NCI-H510A (cell line): ENCODE results near the gene SLC22A14.
"Not testable (repeated sequence)": the region's sequence is repeated elsewhere in the genome, so short reads cannot be mapped to it uniquely, and the experiment has no call there.

Experiments
- DNase-seq: peaks from one replicate; lab custom pipeline; 2025; lab: John Stamatoyannopoulos, UW

SLC22A14 gene

GRCh38 chr3:38271553-38271952 is 10.5 kb upstream of the SLC22A14 start:
- DNase-seq: no peak

GRCh38 chr3:38274864-38275649 is 7.0 kb upstream of the SLC22A14 start:
- DNase-seq: no peak

DNA sequence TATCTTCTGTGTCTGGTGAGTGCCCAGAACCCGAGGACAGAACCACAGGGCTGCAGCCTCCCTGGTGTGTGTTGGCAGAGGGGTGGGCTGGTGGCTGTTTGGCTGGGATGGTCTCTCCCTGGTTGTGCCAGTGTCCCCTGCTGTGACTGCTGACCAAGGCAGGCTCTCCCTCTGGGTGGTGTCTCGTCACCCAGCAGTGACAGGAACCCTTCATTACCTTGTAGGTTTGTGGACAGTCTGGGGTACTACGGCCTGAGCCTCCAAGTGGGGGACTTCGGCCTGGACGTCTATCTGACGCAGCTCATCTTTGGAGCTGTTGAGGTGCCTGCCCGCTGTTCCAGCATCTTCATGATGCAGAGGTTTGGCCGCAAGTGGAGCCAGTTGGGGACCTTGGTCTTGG is 6.4 kb upstream of the SLC22A14 start:
- DNase-seq: no peak

DNA sequence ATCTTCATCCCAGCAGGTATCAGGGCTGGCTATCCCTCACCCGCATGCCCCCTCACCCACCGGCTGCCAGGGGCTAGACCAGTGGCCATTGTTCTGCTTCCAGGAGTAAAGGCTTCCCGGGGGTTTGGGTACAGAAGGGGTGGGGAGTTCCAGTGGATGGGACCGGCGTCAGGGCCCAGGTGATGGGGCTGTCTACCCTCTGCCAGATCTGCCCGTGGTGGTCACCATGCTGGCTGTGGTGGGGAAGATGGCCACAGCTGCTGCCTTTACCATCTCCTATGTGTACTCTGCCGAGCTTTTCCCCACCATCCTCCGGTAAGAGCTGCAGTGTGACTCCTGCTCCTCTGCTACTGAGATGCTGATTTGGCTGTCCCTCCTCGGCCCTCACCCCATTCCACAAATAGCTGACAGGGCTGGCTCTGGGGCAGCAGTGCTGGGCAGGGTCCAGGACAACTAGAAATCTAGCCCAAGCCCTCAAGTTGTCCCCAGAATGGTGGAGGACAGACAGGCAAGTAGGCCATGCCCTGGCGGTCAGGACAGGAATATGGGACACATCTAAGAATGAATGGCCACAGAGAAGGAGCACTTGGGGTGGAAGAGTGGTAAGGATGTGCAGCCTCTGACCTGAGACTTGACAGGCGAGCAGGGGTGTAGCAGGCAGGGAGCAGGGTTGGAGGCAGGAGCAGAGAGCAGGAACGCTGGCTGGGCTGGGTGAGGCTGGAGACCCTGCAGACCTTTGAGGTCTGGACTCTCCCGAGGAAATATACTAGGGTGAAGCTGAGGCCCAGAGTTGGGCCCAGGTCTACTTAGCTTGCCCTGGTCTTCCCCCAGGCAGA is 5.8 kb upstream of the SLC22A14 start:
- DNase-seq: no peak

- no peak for DNase-seq
Observed at GRCh38 chr3:38276917-38277630, 5.0 kb upstream of the SLC22A14 start.

DNA sequence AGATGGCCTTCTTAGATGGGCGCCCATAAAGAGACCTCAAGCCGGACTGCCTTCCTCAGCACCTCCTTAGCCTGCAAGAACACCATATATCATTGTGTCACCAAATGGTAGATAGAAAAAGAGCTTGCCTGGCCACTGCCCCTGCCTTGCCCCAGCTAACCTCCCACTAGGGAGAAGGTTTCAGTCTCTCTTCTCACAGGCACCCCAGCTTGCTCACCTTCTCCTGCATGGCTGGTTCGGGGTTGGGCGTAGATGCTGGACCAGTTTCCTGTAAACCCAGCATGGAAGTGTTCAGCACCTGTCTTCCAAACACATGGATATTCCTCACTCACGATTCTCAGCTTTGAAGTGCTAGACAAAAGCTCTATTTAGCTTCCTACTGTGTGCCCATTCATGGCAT is 3.3 kb upstream of the SLC22A14 start:
- no peak for DNase-seq

- DNase-seq: no peak
Observed at GRCh38 chr3:38283810-38284755, 2.0 kb downstream of the SLC22A14 start.

GRCh38 chr3:38284756-38285150 is 2.7 kb downstream of the SLC22A14 start:
- DNase-seq: no peak

GRCh38 chr3:38289286-38290217 is 7.5 kb downstream of the SLC22A14 start:
- not testable (repeated sequence) for DNase-seq

DNA sequence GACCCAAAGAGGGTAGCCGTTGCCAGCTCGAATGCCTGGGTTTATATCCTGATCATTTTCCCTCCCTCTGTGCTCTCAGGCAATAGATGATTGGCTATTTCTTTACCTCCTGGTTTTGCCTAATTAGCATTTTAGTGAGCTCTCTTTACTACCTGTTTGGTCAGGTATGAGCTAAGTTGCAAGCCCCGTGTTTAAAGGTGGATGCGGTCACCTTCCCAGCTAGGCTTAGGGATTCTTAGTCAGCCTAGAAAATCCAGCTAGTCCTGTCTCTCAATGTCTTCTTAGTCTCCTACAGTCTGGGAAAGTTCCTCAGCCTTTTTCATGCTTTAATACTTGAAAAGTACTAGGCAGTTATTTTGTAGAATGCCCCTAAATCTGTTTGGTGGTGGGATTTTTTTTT is 15.0 kb downstream of the SLC22A14 start:
- not testable (repeated sequence) for DNase-seq

GRCh38 chr3:38297537-38297936 is 15.4 kb downstream of the SLC22A14 start:
- DNase-seq: no peak

DNA sequence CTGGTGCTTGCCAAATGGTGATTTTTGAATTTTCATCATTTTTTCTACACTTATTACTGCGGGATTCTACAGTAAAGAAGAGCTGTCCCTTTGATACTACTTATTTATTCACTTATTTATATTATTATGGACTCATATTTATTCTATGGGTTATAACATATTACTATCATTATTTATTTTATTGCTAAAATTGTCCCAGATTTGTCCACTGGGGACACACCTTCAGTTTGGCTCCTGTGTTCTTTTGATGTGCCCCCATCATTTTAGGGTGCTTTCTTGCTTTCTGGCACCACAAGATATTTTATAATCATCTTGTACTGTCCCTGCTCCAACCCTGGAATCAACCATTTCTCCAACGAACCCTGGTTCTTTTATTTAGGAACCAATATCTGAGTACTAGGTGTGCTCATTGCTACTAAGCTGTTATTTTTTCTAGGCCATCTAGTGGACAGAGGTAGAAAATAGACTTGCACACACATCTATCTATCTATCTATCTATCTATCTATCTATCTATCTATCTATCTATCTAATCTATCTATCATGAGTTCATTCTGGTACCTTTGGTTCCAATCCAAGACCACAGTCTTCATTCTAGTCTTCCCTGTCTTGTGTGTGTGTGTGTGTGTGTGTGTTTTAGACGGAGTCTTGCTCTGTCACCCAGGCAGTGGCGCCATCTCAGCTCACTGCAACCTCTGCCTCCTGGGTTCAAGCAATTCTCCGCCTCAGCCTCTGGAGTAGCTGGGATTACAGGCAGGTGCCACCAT is 16.0 kb downstream of the SLC22A14 start:
- DNase-seq: no peak

DNA sequence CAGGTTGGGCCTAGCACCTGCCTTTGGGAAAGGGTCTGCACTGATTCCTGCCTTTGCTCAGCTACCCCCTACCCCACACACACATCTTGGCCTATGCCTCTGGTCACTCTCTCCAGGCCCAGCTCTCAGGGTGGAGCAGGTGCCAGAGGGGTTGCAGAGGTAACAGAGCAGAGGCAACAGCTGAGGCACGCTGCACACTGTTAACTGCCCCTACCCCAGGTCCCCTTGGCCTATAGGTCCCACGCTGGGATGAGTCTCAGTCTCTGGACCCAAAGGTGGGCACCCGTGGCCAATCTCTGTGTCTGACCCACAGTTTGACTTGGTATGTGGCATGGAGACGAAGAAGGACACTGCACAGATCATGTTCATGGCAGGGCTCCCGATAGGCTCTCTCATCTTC is 24.8 kb downstream of the SLC22A14 start:
- no peak for DNase-seq

DNA sequence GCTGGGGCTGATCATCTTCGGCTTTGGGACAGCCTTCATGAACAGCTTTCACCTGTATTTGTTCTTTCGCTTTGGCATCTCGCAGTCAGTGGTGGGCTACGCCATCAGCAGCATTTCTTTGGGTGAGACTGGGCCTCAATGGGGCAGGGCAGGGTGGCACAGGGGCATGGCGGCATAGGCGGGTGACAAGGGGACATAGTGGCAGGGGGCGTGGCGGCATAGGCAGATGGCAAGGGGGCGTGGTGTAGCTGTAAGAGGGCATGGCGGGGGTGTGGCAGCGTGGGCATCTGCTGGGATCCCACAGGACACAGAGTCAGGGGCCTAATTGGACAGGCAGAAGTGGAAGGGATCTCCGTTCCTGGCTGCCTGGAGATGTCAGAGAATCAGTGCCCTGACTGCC is 25.5 kb downstream of the SLC22A14 start:
- DNase-seq: no peak

- DNase-seq: no peak
Observed at GRCh38 chr3:38308456-38308855, 26.4 kb downstream of the SLC22A14 start.

- DNase-seq: no peak
Observed at GRCh38 chr3:38311476-38311875, 29.4 kb downstream of the SLC22A14 start.

DNA sequence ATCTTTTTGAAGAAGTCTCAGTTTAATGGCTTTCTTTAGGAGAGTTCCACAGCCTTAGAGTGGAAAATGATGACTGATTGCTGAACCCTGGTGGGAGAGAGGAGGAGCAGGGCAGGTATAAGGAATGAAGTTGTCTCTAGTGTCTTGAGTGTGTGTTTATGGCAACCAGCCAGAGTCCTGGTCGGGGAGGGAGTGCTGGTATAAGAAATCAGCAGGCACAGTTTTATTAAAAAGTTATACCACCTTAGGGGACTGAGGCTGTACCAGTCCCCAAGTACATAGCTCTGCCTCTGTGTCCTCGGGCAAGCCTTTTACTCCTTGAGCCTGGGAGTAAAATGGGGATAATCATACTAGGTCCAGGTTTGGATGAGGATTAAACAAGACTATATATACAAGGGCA is 29.8 kb downstream of the SLC22A14 start:
- DNase-seq: no peak

GRCh38 chr3:38312356-38312755 is 30.3 kb downstream of the SLC22A14 start:
- DNase-seq: no peak

- DNase-seq: no peak
Observed at GRCh38 chr3:38313263-38313662, 31.2 kb downstream of the SLC22A14 start.

GRCh38 chr3:38313695-38314094 is 31.6 kb downstream of the SLC22A14 start:
- no peak for DNase-seq
